HepG2 (cell line): ENCODE data around the gene TAS1R3. TPM values are rescaled to one million over a fixed set of nuclear protein-coding genes. Genes with fewer than 3 reads are reported as not detected.

Source experiments
- AGO2 ChIP-seq: fragments of 200-400 bp; formaldehyde crosslinking; optimal IDR thresholded peaks from 2 replicates; pipeline ENCODE3; 2017; ENCODE audit warnings: mild to moderate bottlenecking, low read depth, low read length, moderate library complexity
- AHR ChIP-seq: IDR thresholded peaks from 2 replicates; pipeline ENCODE4 v1.6.1; 2018; ENCODE audit warnings: missing genetic modification reagents, missing compliant biosample characterization
- BRCA1 ChIP-seq: sonication (generic); formaldehyde crosslinking; IDR thresholded peaks from 2 replicates; pipeline ENCODE4 v1.4.0; 2020; ENCODE audit warnings: missing genetic modification reagents
- CERS6 ChIP-seq: sonication (generic); formaldehyde crosslinking; IDR thresholded peaks from 2 replicates; pipeline ENCODE4 v1.5.0; 2020; ENCODE audit warnings: missing genetic modification reagents
- ERF ChIP-seq: IDR thresholded peaks from 2 replicates; pipeline ENCODE4 v1.6.1; 2018; ENCODE audit warnings: missing biosample characterization, missing genetic modification reagents
- FOXJ3 ChIP-seq: sonication (generic); formaldehyde crosslinking; IDR thresholded peaks from 2 replicates; pipeline ENCODE4 v1.4.0; 2020; ENCODE audit warnings: missing genetic modification reagents, mild to moderate bottlenecking, borderline replicate concordance
- GATAD1 ChIP-seq: IDR thresholded peaks from 2 replicates; pipeline ENCODE4 v1.6.1; 2016; ENCODE audit warnings: missing genetic modification reagents, missing compliant biosample characterization
- GATAD2A ChIP-seq: IDR thresholded peaks from 2 replicates; pipeline ENCODE4 v1.6.1; 2016
- HOXA3 ChIP-seq: sonication (generic); formaldehyde crosslinking; IDR thresholded peaks from 2 replicates; pipeline ENCODE4 v1.5.0; 2020; ENCODE audit warnings: missing genetic modification reagents
- IRF2 ChIP-seq: IDR thresholded peaks from 2 replicates; pipeline ENCODE4 v1.6.1; 2018; ENCODE audit warnings: missing genetic modification reagents, missing compliant biosample characterization
- KDM5B ChIP-seq: sonication (generic); formaldehyde crosslinking; IDR thresholded peaks from 2 replicates; pipeline ENCODE4 v1.4.0; 2020; ENCODE audit warnings: missing genetic modification reagents, mild to moderate bottlenecking, borderline replicate concordance
- NFKBIZ ChIP-seq: IDR thresholded peaks from 2 replicates; pipeline ENCODE4 v1.6.1; 2018; ENCODE audit warnings: missing genetic modification reagents, missing compliant biosample characterization
- NR2C2 ChIP-seq: sonication (generic); formaldehyde crosslinking; IDR thresholded peaks from 2 replicates; pipeline ENCODE4 v1.4.0; 2020; ENCODE audit warnings: missing genetic modification reagents, mild to moderate bottlenecking, moderate library complexity, borderline replicate concordance
- RELA ChIP-seq: sonication (generic); formaldehyde crosslinking; IDR thresholded peaks from 2 replicates; pipeline ENCODE4 v1.4.0; 2020; ENCODE audit warnings: missing genetic modification reagents
- THRA ChIP-seq: sonication (generic); formaldehyde crosslinking; IDR thresholded peaks from 2 replicates; pipeline ENCODE4 v1.4.0; 2020; ENCODE audit warnings: missing genetic modification reagents, borderline replicate concordance
- ZNF225 ChIP-seq: sonication (generic); formaldehyde crosslinking; IDR thresholded peaks from 2 replicates; pipeline ENCODE4 v1.4.0; 2020; ENCODE audit warnings: mild to moderate bottlenecking, missing genetic modification reagents
- ZNF274 ChIP-seq: sonication (generic); formaldehyde crosslinking; IDR thresholded peaks from 2 replicates; pipeline ENCODE4 v1.5.1; 2020; ENCODE audit warnings: mild to moderate bottlenecking, missing genetic modification reagents
- ZNF296 ChIP-seq: sonication (generic); formaldehyde crosslinking; conservative IDR thresholded peaks from 2 replicates; pipeline ENCODE4 v1.5.0; 2020; ENCODE audit warnings: mild to moderate bottlenecking, missing genetic modification reagents
- ZNF326 ChIP-seq: sonication (generic); formaldehyde crosslinking; IDR thresholded peaks from 2 replicates; pipeline ENCODE4 v1.4.0; 2020; ENCODE audit warnings: missing genetic modification reagents, borderline replicate concordance
- ZNF598 ChIP-seq: sonication (generic); formaldehyde crosslinking; IDR thresholded peaks from 2 replicates; pipeline ENCODE4 v1.5.1; 2020; ENCODE audit warnings: mild to moderate bottlenecking, missing genetic modification reagents, borderline replicate concordance
- ZNF678 ChIP-seq: sonication (generic); formaldehyde crosslinking; IDR thresholded peaks from 2 replicates; pipeline ENCODE4 v1.4.0; 2020; ENCODE audit warnings: mild to moderate bottlenecking, missing genetic modification reagents
- ZNF713 ChIP-seq: sonication (generic); formaldehyde crosslinking; IDR thresholded peaks from 2 replicates; pipeline ENCODE4 v1.4.0; 2020; ENCODE audit warnings: mild to moderate bottlenecking, missing genetic modification reagents
- ZSCAN9 ChIP-seq: IDR thresholded peaks from 2 replicates; pipeline ENCODE4 v1.6.1; 2016; ENCODE audit warnings: borderline replicate concordance
- polyA plus RNA-seq, 8 experiments: library from polyadenylated mRNA; depleted of rRNA in 3 of 8; stranded (reverse) in 7 of 8; unstranded in 1 of 8; fragments of >200 nt; fragmentation: Illumina TruSeq in 4 of 8; extraction: Trizol in 4 of 8; gene quantifications; 2 replicates each; pipeline versions ENCODE4 v1.2.1 to v1.2.3, GENCODE V29; 2011 to 2016; ENCODE audit warnings: low read depth in 4 of 8, missing spikeins in 1 of 8, mixed read lengths in 1 of 8; ENCODE audit not compliant: insufficient read depth in 1 of 8
- total RNA-seq, 5 experiments: library from RNA; depleted of rRNA; stranded (reverse); fragments of >200 nt; fragmentation: Illumina TruSeq; extraction: Trizol; gene quantifications; 2 replicates each; pipeline ENCODE4 v1.2.3, GENCODE V29; 2016; ENCODE audit warnings: low read depth in 1 of 5
- TF ChIP-seq, protein P1 (sequence below), 2 experiments: fragments of 450-650 bp in 1 of 2; sonication (generic) in 1 of 2; formaldehyde crosslinking; IDR thresholded peaks; 2 replicates each; pipeline versions ENCODE4 v1.5.0 to v1.8.0; 2020 to 2022; ENCODE audit warnings: mild to moderate bottlenecking in 1 of 2, missing genetic modification reagents in 1 of 2
- TF ChIP-seq, protein P2 (sequence below): sonication (generic); formaldehyde crosslinking; IDR thresholded peaks from 2 replicates; pipeline ENCODE4 v1.4.0; 2020; ENCODE audit warnings: missing genetic modification reagents
- TF ChIP-seq, protein P3 (sequence below): sonication (generic); formaldehyde crosslinking; IDR thresholded peaks from 2 replicates; pipeline ENCODE4 v1.8.0; 2022; ENCODE audit warnings: missing genetic modification reagents, mild to moderate bottlenecking, borderline replicate concordance

Gene TAS1R3
- total and polyA plus RNA-seq, 2 of the 13 experiments (the other 11 are each of a cell fraction or from before 2014, with no cell fraction given): 0.13 to 0.15 TPM

- TF ChIP-seq ZNF274 (peak; percentile 64), NFKBIZ (0 out of 2 replicates have a peak, but pooled peaks have one; percentile 27), ZNF598 (CRISPR knock-in tag) (0 out of 2 replicates have a peak, but pooled peaks have one; percentile 26), THRA (peak; percentile 89; the same call in 1 of the 2 replicates), CERS6 (no peak), AGO2 (peak; percentile 84), ZNF678 (CRISPR knock-in tag) (peak; percentile 46; the same call in 1 of the 2 replicates), ZNF326 (no peak), IRF2 (CRISPR knock-in tag) (peak; percentile 34; the same call in 1 of the 2 replicates), GATAD2A (peak; percentile 59; the same call in 1 of the 2 replicates), NR2C2 (CRISPR knock-in tag) (peak; percentile 63; the same call in 1 of the 2 replicates), ERF (CRISPR knock-in tag) (0 out of 2 replicates have a peak, but pooled peaks have one; percentile 16), KDM5B (CRISPR knock-in tag) (0 out of 2 replicates have a peak, but pooled peaks have one; percentile 68), GATAD1 (CRISPR knock-in tag) (peak; percentile 36; the same call in 1 of the 2 replicates), ZSCAN9 (no peak; the same call in 1 of the 2 replicates), HOXA3 (CRISPR knock-in tag) (peak; percentile 58), RELA (CRISPR knock-in tag) (no peak), ZNF713 (CRISPR knock-in tag) (0 out of 2 replicates have a peak, but pooled peaks have one; percentile 35), ZNF296 (CRISPR knock-in tag) (peak; percentile 98), AHR (peak; percentile 45; the same call in 1 of the 2 replicates), ZNF225 (CRISPR knock-in tag) (no peak), FOXJ3 (CRISPR knock-in tag) (peak; percentile 47; the same call in 1 of the 2 replicates), BRCA1 (CRISPR knock-in tag) (0 out of 2 replicates have a peak, but pooled peaks have one; percentile 30)
- TF ChIP-seq, protein P1, sequence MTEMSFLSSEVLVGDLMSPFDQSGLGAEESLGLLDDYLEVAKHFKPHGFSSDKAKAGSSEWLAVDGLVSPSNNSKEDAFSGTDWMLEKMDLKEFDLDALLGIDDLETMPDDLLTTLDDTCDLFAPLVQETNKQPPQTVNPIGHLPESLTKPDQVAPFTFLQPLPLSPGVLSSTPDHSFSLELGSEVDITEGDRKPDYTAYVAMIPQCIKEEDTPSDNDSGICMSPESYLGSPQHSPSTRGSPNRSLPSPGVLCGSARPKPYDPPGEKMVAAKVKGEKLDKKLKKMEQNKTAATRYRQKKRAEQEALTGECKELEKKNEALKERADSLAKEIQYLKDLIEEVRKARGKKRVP (CRISPR knock-in tag; IDR thresholded peaks at IDR 0.05): no peak
- TF ChIP-seq, protein P2, sequence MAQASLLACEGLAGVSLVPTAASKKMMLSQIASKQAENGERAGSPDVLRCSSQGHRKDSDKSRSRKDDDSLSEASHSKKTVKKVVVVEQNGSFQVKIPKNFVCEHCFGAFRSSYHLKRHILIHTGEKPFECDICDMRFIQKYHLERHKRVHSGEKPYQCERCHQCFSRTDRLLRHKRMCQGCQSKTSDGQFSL (CRISPR knock-in tag): no peak; the same call in 1 of the 2 replicates
- TF ChIP-seq, protein P3, sequence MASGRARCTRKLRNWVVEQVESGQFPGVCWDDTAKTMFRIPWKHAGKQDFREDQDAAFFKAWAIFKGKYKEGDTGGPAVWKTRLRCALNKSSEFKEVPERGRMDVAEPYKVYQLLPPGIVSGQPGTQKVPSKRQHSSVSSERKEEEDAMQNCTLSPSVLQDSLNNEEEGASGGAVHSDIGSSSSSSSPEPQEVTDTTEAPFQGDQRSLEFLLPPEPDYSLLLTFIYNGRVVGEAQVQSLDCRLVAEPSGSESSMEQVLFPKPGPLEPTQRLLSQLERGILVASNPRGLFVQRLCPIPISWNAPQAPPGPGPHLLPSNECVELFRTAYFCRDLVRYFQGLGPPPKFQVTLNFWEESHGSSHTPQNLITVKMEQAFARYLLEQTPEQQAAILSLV (CRISPR knock-in tag): no peak
Measured at GRCh38 chr1:1359664-1360468, 28.8 kb downstream of the TAS1R3 start (continued).
